GM19193 (cell line): ENCODE results near the gene ADAMTS12.

Experiments
- POLR2A ChIP-seq: IDR thresholded peaks from 4 replicates; pipeline ENCODE4 v1.6.1; 2011; ENCODE audit not compliant: insufficient read depth, insufficient read length; ENCODE audit errors: extremely low read depth

ADAMTS12 gene

GRCh38 chr5:33806738-33807442, 84.9 kb downstream of the ADAMTS12 start:
- no peak for TF ChIP-seq POLR2A

- no peak for TF ChIP-seq POLR2A
These were observed 90.5 kb downstream of the ADAMTS12 start for GRCh38 chr5:33801292-33801691.

GRCh38 chr5:33800241-33800950, 91.4 kb downstream of the ADAMTS12 start:
- TF ChIP-seq POLR2A, result no peak

DNA sequence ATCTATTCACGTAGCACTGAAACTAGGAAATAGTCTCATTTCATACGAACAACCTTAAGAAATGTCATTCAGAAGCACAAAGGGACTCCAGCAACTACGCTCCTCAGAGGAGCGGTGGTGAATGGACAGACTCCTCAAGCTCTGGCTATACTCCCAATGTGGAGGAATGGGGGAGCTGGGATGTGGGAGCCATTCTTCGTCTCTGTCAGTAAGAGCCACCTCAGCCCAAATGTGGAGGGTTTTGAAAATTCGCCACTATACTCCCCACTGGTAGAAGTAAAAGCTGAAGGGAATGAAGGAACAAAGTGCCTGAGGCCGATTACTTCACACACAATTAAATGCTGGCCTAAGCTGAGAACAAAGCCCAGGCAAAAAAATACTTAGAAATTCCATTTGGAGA, 96.3 kb downstream of the ADAMTS12 start:
- TF ChIP-seq POLR2A, result no peak

DNA sequence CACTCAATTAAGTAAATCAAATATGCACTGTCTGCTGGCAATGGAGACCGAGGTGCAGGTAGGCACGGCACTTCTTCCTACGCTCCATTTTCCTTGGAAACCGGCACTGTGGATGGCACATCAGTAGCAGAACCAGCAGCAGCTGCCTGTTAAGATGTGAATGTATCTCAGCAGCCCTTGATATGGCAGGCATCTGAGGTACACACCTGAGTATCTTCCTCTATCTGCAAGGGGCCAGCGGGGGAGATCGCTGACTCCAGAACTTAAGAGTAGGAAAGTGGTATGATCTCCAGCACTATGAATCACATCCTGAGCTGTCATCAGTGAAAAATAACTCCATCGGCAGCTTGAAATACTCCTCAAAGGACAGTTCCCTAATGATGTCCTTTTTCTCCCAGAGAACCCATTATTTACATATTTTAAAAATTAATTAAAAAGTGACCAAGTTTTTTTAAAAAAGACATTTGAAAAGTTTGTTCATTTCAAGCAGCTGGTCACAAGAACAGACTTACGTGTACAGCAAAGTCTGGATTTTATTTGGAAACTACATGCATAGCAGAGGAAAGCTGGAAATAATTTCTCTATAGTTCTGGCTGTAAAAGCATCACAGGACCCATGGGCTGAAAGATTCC, 97.1 kb downstream of the ADAMTS12 start:
- no peak for TF ChIP-seq POLR2A

DNA sequence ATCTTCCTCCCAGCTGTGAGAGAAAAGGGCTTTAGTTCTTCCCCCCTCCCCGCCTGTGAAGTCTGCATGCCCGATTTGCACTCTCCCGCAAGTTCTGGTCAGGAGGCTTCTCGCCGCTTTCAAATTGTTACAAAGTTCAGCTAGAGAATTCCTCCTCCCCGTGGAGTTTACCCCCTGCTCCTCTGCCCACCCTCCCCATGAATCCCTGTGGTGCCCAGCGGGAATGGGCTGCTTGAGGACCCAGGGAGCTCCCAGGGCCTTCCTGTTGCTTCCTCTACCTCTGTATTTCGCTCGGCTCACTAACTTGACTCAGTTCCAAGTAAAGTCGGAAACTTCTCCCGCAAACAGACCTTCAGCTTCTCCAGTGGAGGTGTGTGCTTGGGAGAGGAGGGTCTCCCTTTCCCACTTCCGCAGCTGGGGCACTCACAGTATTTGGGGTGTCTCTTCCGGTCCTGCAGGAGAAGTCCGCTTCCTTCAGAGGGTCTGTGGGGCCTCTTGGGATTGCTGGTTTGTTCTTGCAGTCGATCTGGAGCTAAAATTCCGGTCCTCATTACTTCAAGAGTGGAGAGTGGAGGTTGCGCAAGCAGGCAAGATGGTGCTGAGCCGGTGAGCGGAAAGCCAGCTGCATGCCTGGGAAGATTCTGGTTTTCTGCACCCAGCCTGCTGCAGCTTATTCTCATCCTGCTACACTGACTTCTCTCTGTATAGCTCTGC, 97.8 kb downstream of the ADAMTS12 start:
- no peak for TF ChIP-seq POLR2A

GRCh38 chr5:33793276-33793675, 98.5 kb downstream of the ADAMTS12 start:
- TF ChIP-seq POLR2A, result no peak

DNA sequence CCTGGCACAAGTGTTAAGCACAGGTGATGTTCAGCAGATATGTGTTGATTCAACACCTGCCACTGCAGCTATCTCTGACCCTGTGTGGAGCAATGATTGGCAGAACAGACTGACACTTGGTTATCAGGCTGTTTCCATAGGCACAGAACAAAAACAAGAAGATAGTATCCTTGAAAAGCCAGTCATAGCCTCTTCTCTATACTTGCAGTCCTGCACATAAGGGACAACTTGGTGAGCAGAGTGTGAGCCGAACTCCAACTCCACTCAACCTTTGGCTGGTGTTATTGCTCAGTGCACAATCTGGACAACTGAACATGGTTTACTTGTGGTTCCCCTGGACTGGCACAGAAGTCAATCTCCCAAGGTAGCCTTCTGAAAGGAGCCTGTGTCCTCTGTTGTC, 99.2 kb downstream of the ADAMTS12 start:
- TF ChIP-seq POLR2A, result no peak

DNA sequence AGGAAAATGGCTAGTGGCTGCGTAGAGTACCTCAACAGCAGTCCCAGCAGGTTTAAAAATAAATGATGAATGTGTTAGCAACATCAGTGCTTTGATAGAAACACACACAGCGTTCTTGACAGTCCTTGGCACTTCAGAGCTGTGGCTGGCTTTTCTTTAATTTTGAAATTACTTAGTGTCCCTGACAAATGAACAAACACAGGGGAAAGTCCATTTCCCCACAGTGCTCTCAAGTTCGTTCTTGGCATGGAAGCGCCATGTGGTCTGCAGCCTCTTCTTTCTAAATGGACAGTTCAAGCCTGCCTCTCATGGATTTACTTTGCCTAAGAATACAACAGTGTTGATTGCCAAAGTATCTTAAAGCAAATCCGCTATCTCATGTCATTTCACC, 102.2 kb downstream of the ADAMTS12 start:
- no peak for TF ChIP-seq POLR2A

- no peak for TF ChIP-seq POLR2A
These were observed 102.7 kb downstream of the ADAMTS12 start for GRCh38 chr5:33788922-33789566.

DNA sequence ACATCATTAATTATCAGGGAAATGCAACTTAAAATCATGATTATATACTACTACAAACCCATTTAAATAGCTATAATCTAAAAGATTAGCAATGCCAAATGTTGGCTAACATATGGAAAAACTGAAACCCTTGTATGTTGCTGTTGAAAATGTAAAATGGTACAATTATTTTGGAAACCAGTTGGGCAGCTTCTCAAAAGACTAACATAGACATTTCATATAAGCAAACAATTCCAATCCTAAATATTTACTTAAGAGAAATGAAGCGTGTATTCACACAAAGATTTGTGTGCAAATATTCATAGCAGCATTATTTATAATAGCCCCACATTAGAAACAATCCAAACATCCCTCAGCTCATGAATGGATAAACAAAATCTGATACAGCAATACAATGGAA, 106.2 kb downstream of the ADAMTS12 start:
- no peak for TF ChIP-seq POLR2A

GRCh38 chr5:33781286-33781685, 110.5 kb downstream of the ADAMTS12 start:
- TF ChIP-seq POLR2A, result no peak

DNA sequence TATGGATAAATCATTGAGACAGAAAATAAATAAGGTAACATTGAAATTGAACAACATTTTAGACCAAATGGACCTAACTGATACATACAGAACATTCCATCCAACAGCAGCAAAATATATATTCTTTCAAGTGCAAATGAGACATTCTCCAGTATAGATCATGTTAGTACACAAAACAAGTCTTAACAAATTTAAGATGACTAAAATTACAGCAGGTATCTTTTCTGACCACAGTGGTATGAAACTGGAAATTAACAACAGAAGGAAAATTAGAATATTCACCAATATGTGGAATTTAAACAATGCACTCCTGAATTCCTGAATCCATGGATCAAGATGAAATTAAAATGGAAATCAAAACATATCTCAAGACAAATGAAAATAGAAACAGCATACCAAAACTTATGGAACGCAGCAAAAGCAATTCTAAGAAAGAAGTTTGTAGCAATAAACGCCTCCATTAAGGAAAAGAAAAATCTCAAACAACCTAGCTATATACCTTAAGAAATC, 115.6 kb downstream of the ADAMTS12 start:
- no peak for TF ChIP-seq POLR2A

- no peak for TF ChIP-seq POLR2A
These were observed 117.4 kb downstream of the ADAMTS12 start for GRCh38 chr5:33774341-33774740.
